GM23248 (cell line): ENCODE results near the gene CNTN1.

ENCODE experiments used
- EZH2 ChIP-seq: fragments of 200-600 bp; sonication (generic); IDR thresholded peaks from 2 replicates; pipeline ENCODE4 v1.6.1; 2018; ENCODE audit warnings: antibody characterized with exemption, mild to moderate bottlenecking; ENCODE audit not compliant: insufficient read depth, poor library complexity, severe bottlenecking
- EZH2phosphoT487 ChIP-seq: fragments of 200-600 bp; sonication (generic); IDR thresholded peaks from 2 replicates; pipeline ENCODE4 v1.6.1; 2018; ENCODE audit warnings: antibody characterized with exemption, moderate library complexity, mild to moderate bottlenecking, low read depth; ENCODE audit not compliant: insufficient read depth

- TF ChIP-seq EZH2 (no peak), EZH2phosphoT487 (no peak)
Measured at GRCh38 chr12:40992158-40992557, 299.9 kb downstream of the CNTN1 start.
